Mesothelial cell of epicardium (in vitro differentiated cells): Measurements from ENCODE around the gene PIGV. TPM values are rescaled to one million over a fixed set of nuclear protein-coding genes. Genes with fewer than 3 reads are reported as not detected.

Experiments
- DNase-seq, 2 experiments: peaks; one replicate each; pipeline ENCODE4 v3.0.0; 2021; ENCODE audit warnings: low spot score in 2 of 2; ENCODE audit not compliant: unreplicated experiment in 2 of 2
- H3K27ac Mint-ChIP-seq: 2 replicates; pipeline ENCODE4 v1.8.0; 2021; ENCODE audit warnings: mixed read lengths
- H3K27me3 Mint-ChIP-seq: 2 replicates; pipeline ENCODE4 v1.8.0; 2021; ENCODE audit warnings: low read depth, mixed read lengths
- H3K36me3 Mint-ChIP-seq: 2 replicates; pipeline ENCODE4 v1.8.0; 2021; ENCODE audit warnings: mixed read lengths
- H3K4me1 Mint-ChIP-seq: 2 replicates; pipeline ENCODE4 v1.8.0; 2021; ENCODE audit warnings: mixed read lengths
- H3K4me3 Mint-ChIP-seq: 2 replicates; pipeline ENCODE4 v1.8.0; 2021; ENCODE audit warnings: mild to moderate bottlenecking, moderate library complexity, mixed read lengths
- H3K9me3 Mint-ChIP-seq: 2 replicates; pipeline ENCODE4 v1.8.0; 2021; ENCODE audit warnings: mixed read lengths
- total RNA-seq: library from RNA; stranded (reverse); gene quantifications from 3 replicates; pipeline ENCODE4 v1.2.1, GENCODE V29; 2021
- TF ChIP-seq, protein P1 (sequence below): fragments of 200-600 bp; sonication (generic); IDR thresholded peaks from one replicate; pipeline ENCODE4 v1.5.0; 2021; ENCODE audit warnings: antibody characterized with exemption; ENCODE audit not compliant: unreplicated experiment

PIGV gene
- total RNA-seq, 1 donor from 2014 or later: 13.1 TPM

DNA sequence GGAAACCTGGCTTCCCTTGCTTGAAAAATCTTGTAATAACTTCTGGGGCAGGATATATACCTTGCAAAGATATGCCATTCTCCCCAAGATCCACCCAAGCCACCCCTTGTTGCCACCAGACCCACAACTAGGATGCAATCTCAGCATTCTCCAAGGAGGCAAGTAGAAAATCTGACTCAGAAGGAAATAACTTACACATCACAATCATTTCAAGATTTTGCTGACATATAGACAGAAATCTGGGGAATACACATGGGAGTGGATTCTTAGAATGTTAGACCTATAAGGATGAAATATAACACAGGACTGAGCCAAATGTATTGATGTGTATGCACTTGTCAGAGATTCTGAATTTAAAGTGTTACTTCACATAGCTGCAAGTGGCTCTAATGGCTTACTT, 24.0 kb downstream of the PIGV start:
- Mint-ChIP-seq H3K4me1 (no peaks in the 10 kb centered on the region), H3K27ac (no peak overlapping the region), H3K36me3 (no peaks in the 10 kb centered on the region), H3K4me3 (no peak overlapping the region), H3K27me3 (no peaks in the 10 kb centered on the region), H3K9me3 (no peaks in the 10 kb centered on the region)
- DNase-seq: no peak
- TF ChIP-seq, protein P1, sequence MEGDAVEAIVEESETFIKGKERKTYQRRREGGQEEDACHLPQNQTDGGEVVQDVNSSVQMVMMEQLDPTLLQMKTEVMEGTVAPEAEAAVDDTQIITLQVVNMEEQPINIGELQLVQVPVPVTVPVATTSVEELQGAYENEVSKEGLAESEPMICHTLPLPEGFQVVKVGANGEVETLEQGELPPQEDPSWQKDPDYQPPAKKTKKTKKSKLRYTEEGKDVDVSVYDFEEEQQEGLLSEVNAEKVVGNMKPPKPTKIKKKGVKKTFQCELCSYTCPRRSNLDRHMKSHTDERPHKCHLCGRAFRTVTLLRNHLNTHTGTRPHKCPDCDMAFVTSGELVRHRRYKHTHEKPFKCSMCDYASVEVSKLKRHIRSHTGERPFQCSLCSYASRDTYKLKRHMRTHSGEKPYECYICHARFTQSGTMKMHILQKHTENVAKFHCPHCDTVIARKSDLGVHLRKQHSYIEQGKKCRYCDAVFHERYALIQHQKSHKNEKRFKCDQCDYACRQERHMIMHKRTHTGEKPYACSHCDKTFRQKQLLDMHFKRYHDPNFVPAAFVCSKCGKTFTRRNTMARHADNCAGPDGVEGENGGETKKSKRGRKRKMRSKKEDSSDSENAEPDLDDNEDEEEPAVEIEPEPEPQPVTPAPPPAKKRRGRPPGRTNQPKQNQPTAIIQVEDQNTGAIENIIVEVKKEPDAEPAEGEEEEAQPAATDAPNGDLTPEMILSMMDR: no peak

DNA sequence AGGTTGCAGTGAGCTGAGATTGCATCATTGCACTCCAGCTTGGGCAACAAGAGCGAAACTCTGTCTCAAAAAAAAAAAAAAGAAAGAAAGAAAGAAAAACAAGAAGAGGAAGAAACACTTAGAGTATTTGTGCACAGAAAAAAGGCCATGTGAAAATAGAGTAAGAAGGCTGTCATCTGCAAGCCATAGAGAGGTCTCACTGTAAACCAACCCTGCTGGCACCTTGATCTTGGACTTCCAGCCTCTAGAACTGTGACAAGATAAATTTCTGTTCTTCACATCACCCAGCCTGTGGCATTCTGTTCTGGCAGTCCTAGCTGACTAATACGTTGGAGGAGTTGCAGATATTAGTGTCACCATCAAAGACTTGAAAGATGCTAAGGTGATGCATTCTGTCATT, 26.6 kb downstream of the PIGV start:
- no peak for DNase-seq
- no peak overlapping the region for H3K4me3 Mint-ChIP-seq
- no peaks in the 10 kb centered on the region for H3K9me3 Mint-ChIP-seq
- H3K4me1 Mint-ChIP-seq: no peaks in the 10 kb centered on the region
- TF ChIP-seq, protein P1: no peak
- no peak overlapping the region for H3K27ac Mint-ChIP-seq
- no peaks in the 10 kb centered on the region for H3K27me3 Mint-ChIP-seq
- H3K36me3 Mint-ChIP-seq: peaks cover 4% of the 10 kb centered on the region

DNA sequence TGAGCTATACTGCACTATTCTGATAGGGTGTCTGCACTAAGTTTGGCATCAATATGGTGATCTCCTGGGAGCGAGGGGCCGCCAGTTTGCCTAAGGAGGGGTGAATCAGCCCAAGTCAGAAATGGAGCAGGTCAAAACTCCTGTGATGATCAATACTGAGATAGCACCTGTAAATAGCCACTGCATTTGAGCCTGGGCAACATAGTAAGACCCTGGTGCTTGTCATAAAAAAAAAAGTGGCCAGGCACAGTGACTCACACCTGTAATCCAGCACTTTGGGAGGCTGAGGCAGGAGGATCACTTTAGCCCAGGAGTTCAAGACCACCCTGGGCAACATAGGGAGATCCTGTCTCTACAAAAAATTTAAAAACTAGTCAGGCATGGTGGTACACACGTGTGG, 27.1 kb downstream of the PIGV start:
- Mint-ChIP-seq H3K4me3 (no peak overlapping the region), H3K9me3 (no peaks in the 10 kb centered on the region), H3K27ac (no peak overlapping the region), H3K27me3 (no peaks in the 10 kb centered on the region), H3K36me3 (peaks cover 4% of the 10 kb centered on the region), H3K4me1 (no peaks in the 10 kb centered on the region)
- DNase-seq: no peak
- TF ChIP-seq, protein P1: no peak

DNA sequence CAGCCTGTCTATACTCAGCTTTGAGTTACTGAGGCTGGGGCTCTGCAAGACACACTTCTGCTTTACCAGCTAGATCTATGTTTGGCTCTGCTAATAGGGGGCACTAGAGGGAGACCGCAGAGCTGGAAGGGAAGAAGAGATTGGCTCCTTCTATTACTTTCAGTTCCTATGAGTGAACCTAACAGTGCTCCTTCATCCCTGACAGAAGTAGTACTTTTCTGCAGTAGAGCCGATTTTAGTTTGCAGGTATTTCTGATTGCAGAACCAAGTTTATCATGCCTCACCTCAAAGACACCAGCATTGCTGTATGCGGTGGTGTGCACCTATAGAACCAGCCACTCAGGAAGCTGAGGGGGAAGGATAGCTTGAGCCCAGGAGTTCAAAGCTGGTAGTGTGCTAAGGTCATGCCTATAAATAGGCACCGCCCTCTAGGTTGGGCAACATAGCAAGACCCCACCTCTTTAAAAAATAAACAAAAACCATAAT, 33.1 kb downstream of the PIGV start:
- Mint-ChIP-seq H3K27me3 (no peaks in the 10 kb centered on the region), H3K9me3 (no peaks in the 10 kb centered on the region), H3K4me1 (peaks cover 15% of the 10 kb centered on the region), H3K36me3 (peaks cover 4% of the 10 kb centered on the region), H3K4me3 (no peak overlapping the region), H3K27ac (no peak overlapping the region)
- TF ChIP-seq, protein P1: no peak
- no peak for DNase-seq

DNA sequence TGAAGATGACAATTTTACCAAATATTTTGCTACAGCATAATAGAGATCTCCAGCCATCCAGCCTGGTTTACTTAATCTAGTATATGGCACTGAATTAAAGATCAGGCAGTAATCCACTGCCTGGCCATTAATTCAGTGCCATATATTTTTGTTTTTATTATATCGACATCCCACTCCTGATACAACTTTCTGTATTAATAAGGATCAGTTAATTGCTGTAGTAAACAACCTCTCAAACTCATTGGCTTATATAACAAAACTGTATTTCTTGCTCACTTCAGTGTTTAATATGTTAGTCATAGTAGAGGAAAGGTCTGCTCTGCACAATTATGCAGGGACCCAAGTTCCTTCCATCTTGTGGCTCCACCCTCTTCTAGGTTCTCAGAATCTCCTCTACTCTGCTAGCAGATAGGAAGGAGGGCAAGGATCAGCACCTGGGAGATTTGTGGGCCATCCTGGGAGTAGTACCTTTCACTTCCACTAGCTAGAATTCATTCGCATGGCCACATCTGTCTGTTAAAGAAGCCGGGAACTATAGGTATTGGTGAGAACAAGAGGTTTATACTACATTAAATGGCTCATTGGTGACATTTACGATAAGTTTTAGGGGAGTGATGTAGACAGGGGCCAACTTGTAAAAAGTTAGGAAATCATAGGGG, 35.1 kb downstream of the PIGV start:
- Mint-ChIP-seq H3K4me1 (peaks cover 27% of the 10 kb centered on the region), H3K27me3 (no peaks in the 10 kb centered on the region), H3K9me3 (no peaks in the 10 kb centered on the region), H3K36me3 (peaks cover 3% of the 10 kb centered on the region), H3K27ac (peak overlapping the region; percentile 35), H3K4me3 (no peak overlapping the region)
- TF ChIP-seq, protein P1: no peak
- no peak for DNase-seq
